IMR-90 (cell line): ENCODE data around the gene CA4. TPM values are rescaled to one million over a fixed set of nuclear protein-coding genes. Genes with fewer than 3 reads are reported as not detected.

Experiments used
- ATAC-seq: fragments of 200-7000 bp; cut with Tn5 transposase; 2 replicates; pipeline ENCODE4 v1.9.1; 2020; ENCODE audit warnings: low read depth, mild to moderate bottlenecking, moderate library complexity
- BruUV-seq: library from RNA; stranded (reverse); fragments of 400-500 nt; replicated peaks from 2 replicates; lab custom pipeline; 2021; lab: Mats Ljungman, UMichigan
- CTCF ChIA-PET: fragments of 300-600 bp; formaldehyde crosslinking; extraction: SDS; loops from one replicate; lab custom pipeline; 2021; ENCODE audit warnings: antibody characterized with exemption; lab: Yijun Ruan, JAX
- POLR2A ChIA-PET: fragments of 300-600 bp; sonication (Branson Sonifier 250); formaldehyde crosslinking; loops from one replicate; lab custom pipeline; 2022; ENCODE audit warnings: antibody characterized with exemption; ENCODE audit not compliant: unreplicated experiment; lab: Charles Lee
- DNase-seq: peaks from one replicate; pipeline ENCODE4 v3.0.0; 2013
- H2AFZ ChIP-seq: replicated peaks from 2 replicates; pipeline ENCODE3; 2013; ENCODE audit warnings: low read length, mild to moderate bottlenecking; ENCODE audit not compliant: poor library complexity
- H2AK5ac ChIP-seq: 2 replicates; pipeline ENCODE4 v1.6.1; 2013; ENCODE audit warnings: low read depth, low read length, inconsistent platforms
- H2AK9ac ChIP-seq: replicated peaks from 2 replicates; pipeline ENCODE3; 2013; ENCODE audit warnings: mild to moderate bottlenecking, low read depth, low read length, moderate library complexity; ENCODE audit not compliant: poor library complexity
- H2BK120ac ChIP-seq: 2 replicates; pipeline ENCODE4 v1.6.1; 2013; ENCODE audit warnings: low read depth, low read length, inconsistent platforms
- H2BK15ac ChIP-seq: 3 replicates; pipeline ENCODE4 v1.6.1; 2013; ENCODE audit warnings: low read depth, low read length, inconsistent platforms
- H2BK20ac ChIP-seq: 2 replicates; pipeline ENCODE4 v1.6.1; 2013; ENCODE audit warnings: low read depth, mild to moderate bottlenecking, inconsistent platforms, low read length, moderate library complexity
- H2BK5ac ChIP-seq: 2 replicates; pipeline ENCODE4 v1.6.1; 2013; ENCODE audit warnings: mild to moderate bottlenecking, low read depth, low read length, inconsistent platforms; ENCODE audit not compliant: poor library complexity, severe bottlenecking
- H3K14ac ChIP-seq: replicated peaks from 2 replicates; pipeline ENCODE4 v1.6.1; 2013; ENCODE audit warnings: low read depth, low read length, inconsistent platforms
- H3K18ac ChIP-seq: 2 replicates; pipeline ENCODE4 v1.6.1; 2013; ENCODE audit warnings: low read depth, low read length, control low read depth
- H3K23ac ChIP-seq: 2 replicates; pipeline ENCODE4 v1.6.1; 2013; ENCODE audit warnings: low read depth, low read length, inconsistent platforms
- H3K27ac ChIP-seq: 2 replicates; pipeline ENCODE4 v1.5.1; 2013; ENCODE audit warnings: mild to moderate bottlenecking, control low read depth, low read length; ENCODE audit not compliant: insufficient read depth
- H3K27me3 ChIP-seq: 2 replicates; pipeline ENCODE4 v1.6.1; 2013; ENCODE audit warnings: low read length; ENCODE audit not compliant: control insufficient read depth, insufficient read depth
- H3K36me3 ChIP-seq: 2 replicates; pipeline ENCODE4 v1.6.1; 2013; ENCODE audit warnings: low read length, mixed read lengths; ENCODE audit not compliant: control insufficient read depth, insufficient read depth
- H3K4ac ChIP-seq: 2 replicates; pipeline ENCODE4 v1.6.1; 2013; ENCODE audit warnings: low read depth, low read length, inconsistent platforms
- H3K4me1 ChIP-seq: 2 replicates; pipeline ENCODE4 v1.6.1; 2013; ENCODE audit warnings: low read length, mixed read lengths; ENCODE audit not compliant: control insufficient read depth, insufficient read depth
- H3K4me2 ChIP-seq: 2 replicates; pipeline ENCODE4 v1.6.1; 2013; ENCODE audit warnings: low read depth, mild to moderate bottlenecking, control low read depth, low read length, moderate library complexity
- H3K4me3 ChIP-seq: 2 replicates; pipeline ENCODE4 v1.5.1; 2013; ENCODE audit warnings: low read depth, mild to moderate bottlenecking, control low read depth, low read length, moderate library complexity; ENCODE audit not compliant: insufficient read depth
- H3K56ac ChIP-seq: 2 replicates; pipeline ENCODE4 v1.6.1; 2013; ENCODE audit warnings: low read length, inconsistent platforms; ENCODE audit not compliant: insufficient read depth; ENCODE audit errors: extremely low read depth
- H3K79me1 ChIP-seq, 2 experiments: 2 replicates each; pipeline ENCODE4 v1.6.1; 2013; ENCODE audit warnings: low read length in 2 of 2, inconsistent platforms in 1 of 2, low read depth in 1 of 2
- H3K9ac ChIP-seq: 2 replicates; pipeline ENCODE4 v1.6.1; 2013; ENCODE audit warnings: low read depth, low read length, control low read depth
- H3K9me1 ChIP-seq: 2 replicates; pipeline ENCODE4 v1.6.1; 2013; ENCODE audit warnings: low read length, inconsistent platforms; ENCODE audit not compliant: insufficient read depth
- H3K9me3 ChIP-seq: 2 replicates; pipeline ENCODE4 v1.6.1; 2013; ENCODE audit warnings: low read length; ENCODE audit not compliant: control insufficient read depth, insufficient read depth
- H4K20me1 ChIP-seq: 2 replicates; pipeline ENCODE4 v1.6.1; 2013; ENCODE audit warnings: low read length, inconsistent platforms; ENCODE audit not compliant: insufficient read depth
- H4K5ac ChIP-seq: 2 replicates; pipeline ENCODE4 v1.6.1; 2013; ENCODE audit warnings: mild to moderate bottlenecking, low read depth, low read length, control low read depth
- H4K8ac ChIP-seq, 2 experiments: 2 replicates each; pipeline ENCODE4 v1.6.1; 2013; ENCODE audit warnings: low read depth in 2 of 2, low read length in 2 of 2, control low read depth in 1 of 2, inconsistent platforms in 1 of 2
- H4K91ac ChIP-seq: 2 replicates; pipeline ENCODE4 v1.6.1; 2013; ENCODE audit warnings: low read depth, low read length, inconsistent platforms; ENCODE audit not compliant: insufficient read depth
- CEBPB ChIP-seq: IDR thresholded peaks from 2 replicates; pipeline ENCODE4 v1.6.1; 2012; ENCODE audit warnings: low read depth, low read length, improper control_type of control experiment
- CTCF ChIP-seq: conservative IDR thresholded peaks from 2 replicates; pipeline ENCODE4 v1.5.1; 2012; ENCODE audit warnings: mild to moderate bottlenecking, low read depth, low read length, improper control_type of control experiment
- MXI1 ChIP-seq: IDR thresholded peaks from 2 replicates; pipeline ENCODE4 v1.6.1; 2012; ENCODE audit warnings: low read depth, mild to moderate bottlenecking, low read length, moderate library complexity, borderline replicate concordance
- RCOR1 ChIP-seq: IDR thresholded peaks from 2 replicates; pipeline ENCODE4 v1.6.1; 2012; ENCODE audit warnings: mild to moderate bottlenecking, low read length, improper control_type of control experiment; ENCODE audit not compliant: insufficient replicate concordance
- WGBS, 2 experiments: methylation state at CpG; one replicate each; pipeline versions ENCODE4 v1.1.5 to v1.1.7; 2013; ENCODE audit warnings: missing lambda C conversion rate in 2 of 2; ENCODE audit not compliant: insufficient read length in 1 of 2; ENCODE audit errors: extremely low coverage in 2 of 2; 5-methylcytosine and 5-hydroxymethylcytosine counted together
- dilution Hi-C: fragments of 300-500 bp; cut with HindIII; formaldehyde crosslinking; loops from one replicate; pipeline ENCODE4 v1.14.3; 2018; ENCODE audit warnings: low sequenced_read_pairs; ENCODE audit not compliant: unreplicated experiment
- in situ Hi-C: fragments of 300-500 bp; cut with MboI; formaldehyde crosslinking; loops from 3 replicates; pipeline ENCODE4 v1.14.3; 2019; ENCODE audit warnings: low sequenced_read_pairs, inconsistent platforms, mixed read lengths
- intact Hi-C: fragments of 100-400 bp; cut with micrococcal nuclease; formaldehyde crosslinking; loops from 2 replicates; pipeline ENCODE4 v1.10.0; 2022
- polyA plus RNA-seq, 3 experiments: library from polyadenylated mRNA; depleted of rRNA; stranded (reverse); fragments of >200 nt; gene quantifications; 2 replicates each; pipeline ENCODE4 v1.2.3, GENCODE V29; 2012; ENCODE audit warnings: low replicate concordance in 1 of 3
- total RNA-seq: library from RNA; depleted of rRNA; stranded (reverse); fragments of >200 nt; gene quantifications from 2 replicates; pipeline ENCODE4 v1.2.3, GENCODE V29; 2012

CA4 gene
- total and polyA plus RNA-seq, 2 of the 4 experiments (the other 2 are of a cell fraction): not detected

- 0 out of 2 replicates have a peak, but pooled peaks have one; percentile 13 for ATAC-seq
- POLR2A ChIA-PET: no interaction called here
- CTCF ChIA-PET: no interaction called here
Observed at GRCh38 chr17:60169921-60170817, 20.4 kb downstream of the CA4 start.

More at GRCh38 chr17:60169921-60170817, 20.4 kb downstream of the CA4 start:
- no peak overlapping the region for H3K9ac ChIP-seq
- 81% methylated on average over 4 of the region's 10 CpGs; no CpG with 5 or more reads in 1 of the 2 experiments for WGBS, 2 experiments
- H3K4me1 ChIP-seq: peaks cover 8% of the 10 kb centered on the region
- H3K4me3 ChIP-seq: no peak overlapping the region
- peak; percentile 41 for DNase-seq
- no peak overlapping the region for H3K56ac ChIP-seq
- no peak overlapping the region for H2BK5ac ChIP-seq
- H2BK20ac ChIP-seq: no peak overlapping the region
- no peak overlapping the region; the same call in 1 of the 2 replicates for H3K14ac ChIP-seq
- dilution Hi-C loops: no loop called here
- no peak overlapping the region for H2AK9ac ChIP-seq
- peaks cover 16% of the 10 kb centered on the region for H3K9me1 ChIP-seq
- no peak overlapping the region for H2BK15ac ChIP-seq
- H3K18ac ChIP-seq: no peak overlapping the region
- no peaks in the 10 kb centered on the region for H3K9me3 ChIP-seq
- no peak overlapping the region for H3K27ac ChIP-seq
- in situ Hi-C loops: no loop called here
- H4K5ac ChIP-seq: no peak overlapping the region
- no peak overlapping the region for H2BK120ac ChIP-seq
- H3K4me2 ChIP-seq: no peak overlapping the region
- TF ChIP-seq RCOR1: no peak
- peak; percentile 78 for TF ChIP-seq CEBPB
- no peak for TF ChIP-seq MXI1
- no peak for TF ChIP-seq CTCF
- no peaks in the 10 kb centered on the region for H4K20me1 ChIP-seq
- BruUV-seq: no TSS peak
- H4K91ac ChIP-seq: no peak overlapping the region
- H4K8ac ChIP-seq: peak overlapping the region in 1 of 2 experiments; percentile 4; a peak in 1 of 4 replicates
- intact Hi-C loops: no loop called here
- no peaks in the 10 kb centered on the region for H3K79me1 ChIP-seq
- H3K27me3 ChIP-seq: peaks cover 1% of the 10 kb centered on the region
- H2AFZ ChIP-seq: no peak overlapping the region
- no peaks in the 10 kb centered on the region; the same call in 1 of the 2 replicates for H3K36me3 ChIP-seq
- H2AK5ac ChIP-seq: 0 out of 2 replicates have a peak overlapping the region, but pooled peaks have one; percentile 30
- peak overlapping the region; percentile 21; the same call in 1 of the 2 replicates for H3K4ac ChIP-seq
- no peak overlapping the region for H3K23ac ChIP-seq
